GM21381 (cell line): Measurements from ENCODE around the gene CCNDBP1.

Source experiments
- ATAC-seq: cut with Tn5 transposase; IDR thresholded peaks from one replicate; pipeline ENCODE4 v1.9.1; 2021; ENCODE audit warnings: mild to moderate bottlenecking, moderate library complexity; ENCODE audit not compliant: unreplicated experiment

Gene CCNDBP1

DNA sequence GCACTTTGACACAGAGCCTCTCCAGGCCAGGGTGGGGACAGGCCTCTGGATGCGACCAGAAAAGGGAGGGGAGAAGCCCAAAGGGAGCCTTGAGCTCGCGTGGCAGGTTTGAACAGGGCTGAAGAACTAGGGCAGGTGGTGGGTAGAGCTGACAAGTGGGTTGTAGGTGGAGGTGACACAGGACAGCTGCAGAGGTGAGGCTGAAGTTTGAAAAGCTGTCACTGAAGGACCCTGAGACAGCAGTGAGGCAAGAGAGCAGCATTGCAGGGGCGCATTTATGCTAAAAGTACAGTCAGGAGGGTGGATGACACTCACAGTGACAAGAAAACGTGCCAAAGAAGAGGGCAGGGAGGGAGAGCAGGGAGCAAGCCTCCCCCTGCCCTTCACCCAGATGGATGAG lies 57.4 kb downstream of the CCNDBP1 start:
- ATAC-seq: no peak

DNA sequence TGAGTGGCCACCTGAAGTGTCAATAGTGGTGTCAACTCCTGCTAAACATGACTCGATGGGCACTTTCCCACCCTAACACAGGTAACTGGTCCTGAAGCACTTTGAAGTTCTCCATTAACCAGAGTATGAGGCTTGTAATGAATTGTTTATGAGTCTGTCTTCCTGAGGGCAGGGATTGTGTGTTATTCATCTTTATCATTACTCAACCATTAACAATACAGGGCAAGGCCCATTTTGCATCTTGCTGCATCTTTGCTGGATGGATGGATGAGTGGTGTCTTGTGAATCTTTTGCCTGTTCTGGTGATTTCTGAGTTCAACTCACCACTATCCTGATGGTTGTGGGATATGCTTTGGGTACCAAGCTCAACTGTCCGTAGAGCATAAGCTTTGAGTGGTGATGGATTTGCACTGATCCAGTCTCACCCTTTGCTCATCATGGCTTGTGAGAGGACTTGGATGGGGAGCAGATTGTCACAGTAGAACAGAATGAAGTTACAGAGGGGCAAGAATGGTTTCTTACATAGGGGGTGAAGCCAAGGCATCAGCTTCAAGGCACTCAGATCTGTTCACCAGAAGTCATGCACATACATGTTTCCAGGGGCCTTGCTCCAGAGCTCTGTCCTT lies 57.9 kb downstream of the CCNDBP1 start:
- no peak for ATAC-seq

DNA sequence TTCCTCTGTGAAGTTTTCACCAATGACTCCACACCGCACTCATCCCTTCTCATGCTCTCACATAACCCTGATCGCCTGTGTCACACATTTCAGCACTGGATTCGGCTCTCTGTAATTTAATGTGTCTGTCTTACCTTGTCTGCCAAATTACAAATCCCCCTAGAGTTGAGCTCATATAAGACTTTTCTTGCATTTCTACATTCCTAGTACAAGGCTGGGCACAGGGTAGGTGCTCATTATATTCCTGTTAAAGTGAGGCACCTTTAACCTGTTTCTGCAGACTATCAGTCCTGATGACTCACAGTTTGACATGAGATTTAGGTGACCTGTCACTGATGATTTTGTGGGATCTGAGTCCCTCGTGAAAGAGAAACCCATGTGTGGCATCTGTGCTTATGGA lies 58.9 kb downstream of the CCNDBP1 start:
- ATAC-seq: no peak

DNA sequence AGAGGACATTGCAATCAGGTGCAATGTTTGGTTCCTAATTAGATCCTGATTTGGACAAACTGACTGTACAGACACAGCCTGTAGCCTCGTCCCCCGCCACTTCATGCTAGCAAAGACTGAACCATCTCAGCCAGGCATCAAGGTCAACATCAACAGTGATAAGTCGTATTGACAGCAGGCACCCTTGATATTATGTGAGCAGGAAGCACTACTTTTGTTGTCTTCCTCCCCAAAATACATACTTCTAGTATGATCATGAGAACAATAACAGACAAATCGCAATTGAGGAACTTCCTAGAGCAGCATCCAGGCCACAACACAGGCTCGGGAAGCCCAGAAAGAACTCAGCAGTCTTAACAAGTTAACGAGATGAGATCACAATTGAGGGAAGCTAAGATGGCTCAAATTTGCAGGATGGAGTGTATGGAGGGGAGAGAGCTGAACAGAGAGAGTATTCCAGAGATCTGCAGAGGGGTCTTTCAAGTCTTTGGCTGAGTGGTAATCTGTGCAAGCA lies 61.1 kb downstream of the CCNDBP1 start:
- no peak for ATAC-seq
